Measurements from ENCODE around the gene SLC8A1. TPM values are rescaled to one million over a fixed set of nuclear protein-coding genes. Genes with fewer than 3 reads are reported as not detected.

Gene SLC8A1
- total RNA-seq, 6 donors from 2014 or later, result 21.8 to 58.6 (median 25.3) TPM

DNA sequence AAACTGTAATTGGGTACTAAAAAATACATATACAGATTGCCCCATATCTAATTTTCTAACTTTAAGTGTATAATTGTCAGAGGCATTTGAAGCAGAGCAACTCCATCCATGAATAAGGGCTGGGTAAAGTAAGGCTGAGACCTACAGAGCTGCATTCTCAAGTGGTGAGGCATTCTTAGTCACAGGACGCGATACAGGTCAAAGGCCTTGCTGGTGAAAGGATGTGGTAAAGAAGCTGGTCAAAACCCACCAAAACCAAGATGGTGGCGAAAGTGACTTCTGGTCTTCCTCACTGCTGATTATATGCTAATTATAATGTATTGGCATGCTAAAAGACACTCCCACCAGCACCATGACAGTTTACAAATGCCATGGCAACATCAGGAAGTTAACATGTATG, 50.0 kb downstream of the SLC8A1 start:
- Histone ChIP-seq H3K27ac (no peak overlapping the region), H3K4me3 (no peak overlapping the region), H3K4me1 (no peaks in the 10 kb centered on the region), H3K27me3 (no peaks in the 10 kb centered on the region), H3K9me3 (no peaks in the 10 kb centered on the region), H3K36me3 (no peaks in the 10 kb centered on the region)
- DNase-seq (no peak), ATAC-seq (ENCODE audit: low FRiP score in 2 of 2) (no peak)
- WGBS, 2 donors, result 93 to 94% methylated on average over 3 of the region's 3 CpGs
- TF ChIP-seq, protein P1, sequence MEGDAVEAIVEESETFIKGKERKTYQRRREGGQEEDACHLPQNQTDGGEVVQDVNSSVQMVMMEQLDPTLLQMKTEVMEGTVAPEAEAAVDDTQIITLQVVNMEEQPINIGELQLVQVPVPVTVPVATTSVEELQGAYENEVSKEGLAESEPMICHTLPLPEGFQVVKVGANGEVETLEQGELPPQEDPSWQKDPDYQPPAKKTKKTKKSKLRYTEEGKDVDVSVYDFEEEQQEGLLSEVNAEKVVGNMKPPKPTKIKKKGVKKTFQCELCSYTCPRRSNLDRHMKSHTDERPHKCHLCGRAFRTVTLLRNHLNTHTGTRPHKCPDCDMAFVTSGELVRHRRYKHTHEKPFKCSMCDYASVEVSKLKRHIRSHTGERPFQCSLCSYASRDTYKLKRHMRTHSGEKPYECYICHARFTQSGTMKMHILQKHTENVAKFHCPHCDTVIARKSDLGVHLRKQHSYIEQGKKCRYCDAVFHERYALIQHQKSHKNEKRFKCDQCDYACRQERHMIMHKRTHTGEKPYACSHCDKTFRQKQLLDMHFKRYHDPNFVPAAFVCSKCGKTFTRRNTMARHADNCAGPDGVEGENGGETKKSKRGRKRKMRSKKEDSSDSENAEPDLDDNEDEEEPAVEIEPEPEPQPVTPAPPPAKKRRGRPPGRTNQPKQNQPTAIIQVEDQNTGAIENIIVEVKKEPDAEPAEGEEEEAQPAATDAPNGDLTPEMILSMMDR (IDR thresholded peaks at IDR 0.05), result no peak
- no peak for TF ChIP-seq EP300 (IDR thresholded peaks at IDR 0.05)
- TF ChIP-seq POLR2A (IDR thresholded peaks at IDR 0.05), result no peak
- TF ChIP-seq POLR2AphosphoS5 (IDR thresholded peaks at IDR 0.05), result no peak

DNA sequence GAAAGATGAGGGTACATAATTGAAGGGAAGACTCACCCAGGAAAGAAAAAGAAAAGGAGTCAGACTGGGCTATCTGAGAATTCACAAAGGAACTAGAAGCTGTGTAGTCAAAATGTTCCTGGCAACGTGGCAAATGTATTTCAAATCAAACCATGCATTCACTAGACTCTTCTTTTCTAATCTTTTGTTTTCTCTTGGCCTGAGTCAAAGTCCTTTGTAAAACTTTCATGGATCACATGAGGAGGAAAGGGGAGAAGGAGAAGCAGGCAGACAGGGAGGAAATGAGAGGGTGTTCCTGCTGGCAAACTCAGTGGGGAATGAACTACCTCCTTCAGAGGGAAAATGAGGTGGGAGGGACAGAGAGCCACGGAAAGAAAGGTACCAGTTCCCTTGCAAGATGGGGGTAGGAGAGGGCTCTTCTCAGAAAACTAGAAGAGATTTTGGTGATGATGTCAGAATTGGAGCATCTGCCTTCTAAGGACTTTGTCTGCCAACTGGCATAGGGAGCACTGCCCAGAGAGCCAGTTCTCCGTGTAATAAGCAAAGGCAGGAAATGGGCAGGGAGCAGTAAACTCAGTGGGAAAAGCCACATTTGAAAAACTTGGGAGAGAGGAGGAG, 51.4 kb downstream of the SLC8A1 start:
- H3K4me3 ChIP-seq, result no peak overlapping the region

DNA sequence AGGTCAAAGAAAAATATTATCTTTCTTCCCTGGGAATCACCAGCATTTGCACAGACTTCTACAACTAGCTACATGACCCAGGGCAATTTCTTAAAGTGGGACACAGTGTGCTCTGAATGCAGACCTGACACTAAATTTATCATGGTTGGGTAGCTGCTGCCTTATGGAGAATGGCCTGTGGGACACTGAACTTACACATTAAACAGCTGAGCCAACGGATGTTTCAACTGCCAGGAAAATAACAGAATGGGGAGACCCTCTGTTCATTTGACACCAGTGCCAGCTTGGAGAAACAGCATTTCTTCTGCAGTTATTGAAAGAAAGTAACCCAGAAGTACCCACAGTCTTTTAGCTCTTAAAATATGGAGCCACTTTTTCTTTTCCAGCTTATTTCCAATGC, 54.1 kb downstream of the SLC8A1 start:
- Histone ChIP-seq H3K9me3 (no peaks in the 10 kb centered on the region), H3K27me3 (no peaks in the 10 kb centered on the region), H3K27ac (no peak overlapping the region), H3K36me3 (no peaks in the 10 kb centered on the region), H3K4me1 (peaks cover 0 to 5% (median 0%) of the 10 kb centered on the region in 4 donors), H3K4me3 (no peak overlapping the region)
- TF ChIP-seq POLR2AphosphoS5 (IDR thresholded peaks at IDR 0.05), result no peak
- no peak for TF ChIP-seq POLR2A (IDR thresholded peaks at IDR 0.05)
- TF ChIP-seq EP300 (IDR thresholded peaks at IDR 0.05), result no peak
- TF ChIP-seq, protein P1 (IDR thresholded peaks at IDR 0.05), result no peak
- 93 to 95% methylated on average over 1 of the region's 1 CpG for WGBS, 2 donors
- no peak for ATAC-seq (ENCODE audit: low FRiP score in 2 of 2)
- DNase-seq, result no peak

More for the DNA sequence above, 51.4 kb downstream of the SLC8A1 start:
- ATAC-seq (ENCODE audit: low FRiP score in 2 of 2) (no peak), DNase-seq (no peak)
- WGBS, 2 donors, result 43 to 45% methylated on average over 3 of the region's 3 CpGs
- Histone ChIP-seq H3K9me3 (no peaks in the 10 kb centered on the region), H3K27ac (no peak overlapping the region), H3K27me3 (no peaks in the 10 kb centered on the region), H3K36me3 (no peaks in the 10 kb centered on the region), H3K4me1 (peaks cover 0 to under 1% (median 0%) of the 10 kb centered on the region in 4 donors)
- TF ChIP-seq, protein P1 (IDR thresholded peaks at IDR 0.05), result no peak
- no peak for TF ChIP-seq POLR2AphosphoS5 (IDR thresholded peaks at IDR 0.05)
- no peak for TF ChIP-seq EP300 (IDR thresholded peaks at IDR 0.05)
- TF ChIP-seq POLR2A (IDR thresholded peaks at IDR 0.05), result no peak

DNA sequence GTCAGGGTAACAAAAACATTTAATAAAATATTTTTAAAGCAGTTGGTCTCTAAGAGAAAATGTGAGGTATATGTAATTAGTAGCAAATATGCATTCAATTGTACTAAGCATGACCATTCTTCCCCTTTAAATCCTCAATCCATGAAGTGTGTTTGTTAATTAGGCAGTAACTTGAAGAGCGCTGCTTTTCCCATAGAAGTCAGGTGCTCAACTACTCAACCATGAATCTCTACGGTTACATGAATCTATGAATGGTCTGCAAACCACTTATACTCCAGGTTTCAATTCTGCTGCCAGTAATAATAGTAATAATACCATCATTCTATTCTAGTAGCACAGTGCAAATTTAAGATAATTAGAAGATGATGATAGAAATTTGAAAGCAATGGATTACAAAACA, 55.8 kb downstream of the SLC8A1 start:
- Histone ChIP-seq H3K36me3 (no peaks in the 10 kb centered on the region), H3K27ac (no peak overlapping the region), H3K27me3 (no peaks in the 10 kb centered on the region), H3K4me3 (no peak overlapping the region), H3K4me1 (peaks cover 0 to 5% (median 0%) of the 10 kb centered on the region in 4 donors), H3K9me3 (no peaks in the 10 kb centered on the region)
- TF ChIP-seq, protein P1 (IDR thresholded peaks at IDR 0.05), result no peak
- TF ChIP-seq POLR2AphosphoS5 (IDR thresholded peaks at IDR 0.05) (no peak), EP300 (IDR thresholded peaks at IDR 0.05) (no peak), POLR2A (IDR thresholded peaks at IDR 0.05) (no peak)
- WGBS, 2 donors, result 79 to 80% methylated on average over 2 of the region's 2 CpGs
- ATAC-seq (ENCODE audit: low FRiP score in 2 of 2) (no peak), DNase-seq (no peak)

Measured in upper lobe of left lung (tissue), 6 donors.